HG03571 (cell line): Measurements from ENCODE around the gene PPP1R9B.

Experiments
- ATAC-seq: cut with Tn5 transposase; IDR thresholded peaks from one replicate; pipeline ENCODE4 v1.9.1; 2021; ENCODE audit not compliant: unreplicated experiment

Gene PPP1R9B

GRCh38 chr17:50094753-50095619 lies 55.5 kb downstream of the PPP1R9B start, which contains the start of gene PDK2:
TSS of gene PDK2 (plus strand) at chr17:50095351. CDS start at chr17:50095436, 85 bp downstream.
- peak; percentile 85 for ATAC-seq

- peak; percentile 48 for ATAC-seq
Observed at GRCh38 chr17:50094243-50094752, 56.2 kb downstream of the PPP1R9B start.

- ATAC-seq, result no peak
Observed at GRCh38 chr17:50093807-50094206, 56.7 kb downstream of the PPP1R9B start.

- no peak for ATAC-seq
Observed at GRCh38 chr17:50093246-50093645, 57.2 kb downstream of the PPP1R9B start.

- no peak for ATAC-seq
Observed at GRCh38 chr17:50091918-50092285, 58.6 kb downstream of the PPP1R9B start.

GRCh38 chr17:50090971-50091917 lies 59.2 kb downstream of the PPP1R9B start:
- no peak for ATAC-seq

- ATAC-seq, result no peak
Observed at GRCh38 chr17:50090071-50090470, 60.4 kb downstream of the PPP1R9B start.

- ATAC-seq, result no peak
Observed at GRCh38 chr17:50088952-50089825, 61.3 kb downstream of the PPP1R9B start.

GRCh38 chr17:50087912-50088405 lies 62.5 kb downstream of the PPP1R9B start:
- no peak for ATAC-seq

- no peak for ATAC-seq
Observed at GRCh38 chr17:50087246-50087911, 63.1 kb downstream of the PPP1R9B start.
